ENCODE results near the gene C16orf82. TPM values are rescaled to one million over a fixed set of nuclear protein-coding genes. Genes with fewer than 3 reads are reported as not detected.

The C16orf82 gene
- total RNA-seq, 1 donor from 2014 or later, result not detected

- Histone ChIP-seq H3K27me3 (ENCODE audit: control insufficient read depth, insufficient read depth, low read length) (no peaks in the 10 kb centered on the region), H3K36me3 (ENCODE audit: control insufficient read depth, insufficient read depth, low read length) (no peaks in the 10 kb centered on the region), H3K4me3 (ENCODE audit: low read depth, low read length) (no peak overlapping the region)
- TF ChIP-seq CTCF (IDR thresholded peaks at IDR 0.05; ENCODE audit: insufficient read depth, low read length, poor library complexity, severe bottlenecking), result no peak
- no peak for DNase-seq (ENCODE audit: low read depth)
These were observed 38.1 kb upstream of the C16orf82 start for GRCh38 chr16:27028591-27029110.

- Histone ChIP-seq H3K36me3 (ENCODE audit: control insufficient read depth, insufficient read depth, low read length) (no peaks in the 10 kb centered on the region), H3K4me3 (ENCODE audit: low read depth, low read length) (no peak overlapping the region), H3K27me3 (ENCODE audit: control insufficient read depth, insufficient read depth, low read length) (no peaks in the 10 kb centered on the region)
- no peak for TF ChIP-seq CTCF (IDR thresholded peaks at IDR 0.05; ENCODE audit: insufficient read depth, low read length, poor library complexity, severe bottlenecking)
- DNase-seq (ENCODE audit: low read depth), result no peak
These were observed 37.2 kb upstream of the C16orf82 start for GRCh38 chr16:27029525-27029924.

- DNase-seq (ENCODE audit: low read depth), result no peak
- no peaks in the 10 kb centered on the region for H3K36me3 ChIP-seq (ENCODE audit: control insufficient read depth, insufficient read depth, low read length)
- no peak overlapping the region for H3K4me3 ChIP-seq (ENCODE audit: low read depth, low read length)
- no peaks in the 10 kb centered on the region for H3K27me3 ChIP-seq (ENCODE audit: control insufficient read depth, insufficient read depth, low read length)
- no peak for TF ChIP-seq CTCF (IDR thresholded peaks at IDR 0.05; ENCODE audit: insufficient read depth, low read length, poor library complexity, severe bottlenecking)
These were observed 33.3 kb upstream of the C16orf82 start for GRCh38 chr16:27033281-27033979.

GRCh38 chr16:27040732-27041131 lies 26.0 kb upstream of the C16orf82 start:
- no peaks in the 10 kb centered on the region for H3K27me3 ChIP-seq (ENCODE audit: control insufficient read depth, insufficient read depth, low read length)
- DNase-seq (ENCODE audit: low read depth), result no peak
- H3K36me3 ChIP-seq (ENCODE audit: control insufficient read depth, insufficient read depth, low read length), result no peaks in the 10 kb centered on the region
- no peak overlapping the region for H3K4me3 ChIP-seq (ENCODE audit: low read depth, low read length)
- no peak for TF ChIP-seq CTCF (IDR thresholded peaks at IDR 0.05; ENCODE audit: insufficient read depth, low read length, poor library complexity, severe bottlenecking)

GRCh38 chr16:27046958-27047518 lies 19.7 kb upstream of the C16orf82 start:
- Histone ChIP-seq H3K4me3 (ENCODE audit: low read depth, low read length) (no peak overlapping the region), H3K27me3 (ENCODE audit: control insufficient read depth, insufficient read depth, low read length) (no peaks in the 10 kb centered on the region), H3K36me3 (ENCODE audit: control insufficient read depth, insufficient read depth, low read length) (no peaks in the 10 kb centered on the region)
- DNase-seq (ENCODE audit: low read depth), result no peak
- no peak for TF ChIP-seq CTCF (IDR thresholded peaks at IDR 0.05; ENCODE audit: insufficient read depth, low read length, poor library complexity, severe bottlenecking)

Measured in kidney epithelial cell (primary cell).